22Rv1 (cell line): ENCODE results near the gene B4GALT6.

Experiments used
- CTCF ChIP-seq: fragments of 450-650 bp; IDR thresholded peaks from 2 replicates; pipeline ENCODE4 v1.5.1; 2017; ENCODE audit warnings: mild to moderate bottlenecking
- ZFX ChIP-seq: fragments of 450-650 bp; IDR thresholded peaks from 2 replicates; pipeline ENCODE4 v1.6.1; 2017; ENCODE audit warnings: antibody characterized with exemption, borderline replicate concordance

- TF ChIP-seq CTCF, result no peak
- TF ChIP-seq ZFX, result no peak
Observed at GRCh38 chr18:31651369-31651768, 33.0 kb downstream of the B4GALT6 start.
